Measurements from ENCODE around the gene RNF40. TPM values are rescaled to one million over a fixed set of nuclear protein-coding genes. Genes with fewer than 3 reads are reported as not detected.
"Not testable (repeated sequence)": the region's sequence is repeated elsewhere in the genome, so short reads cannot be mapped to it uniquely, and the experiment has no call there.

The RNF40 gene
- total and polyA plus RNA-seq, 4 experiments from 2014 or later: 16.6 to 109 (median 76.8) TPM

- ChIA-PET CTCF (ENCODE audit: partially characterized antibody) (interaction anchor here (0.7 to 2.8 kb wide), 16 partner anchors 8 to 128 kb away, joined by 3 to 42 read pairs (median 4); partner anchors contain the start of genes PHKG2 and ZNF629), POLR2A (ENCODE audit: partially characterized antibody) (interaction anchor here (0.7 to 4.2 kb wide), 17 partner anchors 8 to 693 kb away, joined by 3 to 30 read pairs (median 4); partner anchors contain the start of genes FUS, PHKG2, PRR14 and ZNF629)
- peaks cover 8 to 17% (median 12%) of the 10 kb centered on the region in 4 donors for H3K4me1 Mint-ChIP-seq
- no peaks in the 10 kb centered on the region for H3K36me3 ChIP-seq (ENCODE audit: insufficient read depth, low read length)
- DNase-seq: no peak
- H3K27ac ChIP-seq (ENCODE audit: low read depth, low read length): peak overlapping the region; percentile 57
- H3K4me3 Mint-ChIP-seq: peak overlapping the region; percentile 88 to 93 (median 89)
- peak overlapping the region; percentile 61 to 64 for H3K4me3 ChIP-seq (ENCODE audit: low read length in 2 of 2)
- intact Hi-C loops (cut with micrococcal nuclease): loop anchor here (1.0 to 5.0 kb wide), 8 partner anchors 9 to 157 kb away; partner anchors contain the start of genes CFAP119, FBRS, PHKG2 and RNF40
- H3K27ac Mint-ChIP-seq: peak overlapping the region; percentile 81 to 91 (median 90)
- no peaks in the 10 kb centered on the region for H3K36me3 Mint-ChIP-seq
- H3K4me1 ChIP-seq (ENCODE audit: insufficient read depth, low read length): peaks cover 13% of the 10 kb centered on the region
- no peaks in the 10 kb centered on the region for H3K27me3 ChIP-seq (ENCODE audit: insufficient read depth, low read length)
- no peaks in the 10 kb centered on the region for H3K9me3 Mint-ChIP-seq
- H3K27me3 Mint-ChIP-seq: no peaks in the 10 kb centered on the region
- no peaks in the 10 kb centered on the region for H3K9me3 ChIP-seq (ENCODE audit: control insufficient read depth in 1 of 2, low read length in 2 of 2)
Observed at GRCh38 chr16:30813821-30814189, 51.7 kb downstream of the RNF40 start.

GRCh38 chr16:30816769-30817168 lies 54.6 kb downstream of the RNF40 start:
- intact Hi-C loops (cut with micrococcal nuclease): no loop called here
- Histone ChIP-seq H3K36me3 (ENCODE audit: insufficient read depth, low read length) (no peaks in the 10 kb centered on the region), H3K4me1 (ENCODE audit: insufficient read depth, low read length) (peaks cover 13% of the 10 kb centered on the region), H3K27me3 (ENCODE audit: insufficient read depth, low read length) (no peaks in the 10 kb centered on the region), H3K4me3 (ENCODE audit: low read length in 2 of 2) (no peak overlapping the region), H3K27ac (ENCODE audit: low read depth, low read length) (no peak overlapping the region), H3K9me3 (ENCODE audit: control insufficient read depth in 1 of 2, low read length in 2 of 2) (no peaks in the 10 kb centered on the region)
- DNase-seq: no peak
- Mint-ChIP-seq H3K36me3 (no peaks in the 10 kb centered on the region), H3K27me3 (no peaks in the 10 kb centered on the region), H3K27ac (no peak overlapping the region), H3K4me1 (peaks cover 7 to 17% (median 11%) of the 10 kb centered on the region in 4 donors), H3K9me3 (no peaks in the 10 kb centered on the region), H3K4me3 (peak overlapping the region in 1 of 8 donors; percentile 28)
- CTCF ChIA-PET (ENCODE audit: partially characterized antibody): interaction anchor here (1.4 kb wide), 1 partner anchor 11 kb away, joined by 3 read pairs; no protein-coding TSS in a partner anchor
- POLR2A ChIA-PET (ENCODE audit: partially characterized antibody): no interaction called here

- Histone ChIP-seq H3K27me3 (ENCODE audit: insufficient read depth, low read length) (no peaks in the 10 kb centered on the region), H3K36me3 (ENCODE audit: insufficient read depth, low read length) (no peaks in the 10 kb centered on the region), H3K9me3 (ENCODE audit: control insufficient read depth in 1 of 2, low read length in 2 of 2) (no peaks in the 10 kb centered on the region), H3K27ac (ENCODE audit: low read depth, low read length) (no peak overlapping the region), H3K4me3 (ENCODE audit: low read length in 2 of 2) (no peak overlapping the region), H3K4me1 (ENCODE audit: insufficient read depth, low read length) (no peaks in the 10 kb centered on the region)
- Mint-ChIP-seq H3K4me3 (no peak overlapping the region), H3K4me1 (no peaks in the 10 kb centered on the region), H3K27me3 (peaks cover 2% of the 10 kb centered on the region in 2 donors), H3K27ac (no peak overlapping the region), H3K36me3 (no peaks in the 10 kb centered on the region), H3K9me3 (no peaks in the 10 kb centered on the region)
- DNase-seq: no peak
- ChIA-PET CTCF (ENCODE audit: partially characterized antibody) (no interaction called here), POLR2A (ENCODE audit: partially characterized antibody) (no interaction called here)
- intact Hi-C loops (cut with micrococcal nuclease): no loop called here
Observed at GRCh38 chr16:30820952-30821421, 58.9 kb downstream of the RNF40 start.

GRCh38 chr16:30821441-30821840 lies 59.3 kb downstream of the RNF40 start:
- H3K9me3 ChIP-seq (ENCODE audit: control insufficient read depth in 1 of 2, low read length in 2 of 2); H3K4me1 ChIP-seq (ENCODE audit: insufficient read depth, low read length); POLR2A ChIA-PET (ENCODE audit: partially characterized antibody); H3K4me3 Mint-ChIP-seq; H3K4me1 Mint-ChIP-seq; H3K36me3 Mint-ChIP-seq; intact Hi-C loops (cut with micrococcal nuclease); H3K27me3 Mint-ChIP-seq; H3K4me3 ChIP-seq (ENCODE audit: low read length in 2 of 2); DNase-seq; H3K27ac ChIP-seq (ENCODE audit: low read depth, low read length); H3K36me3 ChIP-seq (ENCODE audit: insufficient read depth, low read length); H3K27me3 ChIP-seq (ENCODE audit: insufficient read depth, low read length); CTCF ChIA-PET (ENCODE audit: partially characterized antibody); H3K9me3 Mint-ChIP-seq; H3K27ac Mint-ChIP-seq: not testable (repeated sequence)

GRCh38 chr16:30821891-30822290 lies 59.8 kb downstream of the RNF40 start:
- H3K36me3 ChIP-seq (ENCODE audit: insufficient read depth, low read length): no peaks in the 10 kb centered on the region
- H3K27me3 Mint-ChIP-seq: peaks cover 3 to 6% of the 10 kb centered on the region in 2 donors
- intact Hi-C loops (cut with micrococcal nuclease): no loop called here
- no peaks in the 10 kb centered on the region for H3K4me1 Mint-ChIP-seq
- H3K4me3 Mint-ChIP-seq: no peak overlapping the region
- no peak for DNase-seq
- POLR2A ChIA-PET (ENCODE audit: partially characterized antibody): no interaction called here
- no peaks in the 10 kb centered on the region for H3K9me3 Mint-ChIP-seq
- CTCF ChIA-PET (ENCODE audit: partially characterized antibody): no interaction called here
- H3K27ac ChIP-seq (ENCODE audit: low read depth, low read length): no peak overlapping the region
- H3K9me3 ChIP-seq (ENCODE audit: control insufficient read depth in 1 of 2, low read length in 2 of 2): no peaks in the 10 kb centered on the region
- no peaks in the 10 kb centered on the region for H3K36me3 Mint-ChIP-seq
- H3K4me3 ChIP-seq (ENCODE audit: low read length in 2 of 2): no peak overlapping the region
- H3K27me3 ChIP-seq (ENCODE audit: insufficient read depth, low read length): no peaks in the 10 kb centered on the region
- H3K27ac Mint-ChIP-seq: no peak overlapping the region
- H3K4me1 ChIP-seq (ENCODE audit: insufficient read depth, low read length): no peaks in the 10 kb centered on the region

Other genes starting within 250 kb of the RNF40 start
- 1 to 10 TPM; 5.8 to 6.1 TPM for gene ZNF768, start 235.8 kb upstream of the RNF40 start, total RNA-seq
- 1 to 10 TPM in 1 of 2 donors, under 1 TPM in 1; 0.69 to 1.7 TPM for gene ZNF768, start 235.8 kb upstream of the RNF40 start, polyA plus RNA-seq
- 10 to 100 TPM; 15.7 to 17.8 TPM for gene ZNF747, start 227.5 kb upstream of the RNF40 start, total RNA-seq
- 1 to 10 TPM; 7.8 to 8.8 TPM for gene ZNF747, start 227.5 kb upstream of the RNF40 start, polyA plus RNA-seq
- 10 to 100 TPM; 28.9 to 29.3 TPM for gene ZNF764, start 203.9 kb upstream of the RNF40 start, total RNA-seq
- gene ZNF764, start 203.9 kb upstream of the RNF40 start, polyA plus RNA-seq: 1 to 10 TPM; 4.2 to 8.8 TPM
- gene ZNF688, start 190.6 kb upstream of the RNF40 start, total RNA-seq: 10 to 100 TPM; 21.4 to 22.7 TPM
- gene ZNF688, start 190.6 kb upstream of the RNF40 start, polyA plus RNA-seq: 10 to 100 TPM; 31.7 to 33.8 TPM
- gene ZNF785, start 176.6 kb upstream of the RNF40 start, total RNA-seq: 10 to 100 TPM; 33.4 to 34.2 TPM
- 1 to 10 TPM; 1.7 to 3.4 TPM for gene ZNF785, start 176.6 kb upstream of the RNF40 start, polyA plus RNA-seq
- 10 to 100 TPM; 13.1 to 14.5 TPM for gene ZNF689, start 151.9 kb upstream of the RNF40 start, total RNA-seq
- gene ZNF689, start 151.9 kb upstream of the RNF40 start, polyA plus RNA-seq: 10 to 100 TPM; 11.9 to 13.5 TPM
- 100 to 1,000 TPM in 1 of 2 experiments, 10 to 100 TPM in 1; 92.0 to 100 TPM for gene PRR14, start 111.4 kb upstream of the RNF40 start, total RNA-seq
- 10 to 100 TPM in 1 of 2 donors, 1 to 10 TPM in 1; 8.7 to 25.9 TPM for gene PRR14, start 111.4 kb upstream of the RNF40 start, polyA plus RNA-seq
- gene FBRS, start 103.9 kb upstream of the RNF40 start, total RNA-seq: 100 to 1,000 TPM; 164 to 172 TPM
- gene FBRS, start 103.9 kb upstream of the RNF40 start, polyA plus RNA-seq: 1 to 10 TPM in 1 of 2 donors, under 1 TPM in 1; 0.70 to 7.9 TPM
- gene SRCAP, start 63.2 kb upstream of the RNF40 start, total RNA-seq: 100 to 1,000 TPM; 101 to 115 TPM
- gene SRCAP, start 63.2 kb upstream of the RNF40 start, polyA plus RNA-seq: 10 to 100 TPM in 1 of 2 donors, 1 to 10 TPM in 1; 1.2 to 35.4 TPM
- gene PHKG2, start 13.9 kb upstream of the RNF40 start, total RNA-seq: 10 to 100 TPM; 54.1 to 54.9 TPM
- 10 to 100 TPM; 42.0 to 63.5 TPM for gene PHKG2, start 13.9 kb upstream of the RNF40 start, polyA plus RNA-seq
- gene CFAP119, start 260 bp upstream of the RNF40 start, total RNA-seq: 1 to 10 TPM; 2.6 to 3.4 TPM
- under 1 TPM; 0.22 to 0.42 TPM for gene CFAP119, start 260 bp upstream of the RNF40 start, polyA plus RNA-seq
- gene ZNF629, start 24.9 kb downstream of the RNF40 start, total RNA-seq: 1 to 10 TPM; 4.7 to 5.4 TPM
- under 1 TPM; 0.07 to 0.94 TPM for gene ZNF629, start 24.9 kb downstream of the RNF40 start, polyA plus RNA-seq
- gene BCL7C, start 131.8 kb downstream of the RNF40 start, total RNA-seq: 10 to 100 TPM; 25.5 to 27.3 TPM
- 10 to 100 TPM; 45.4 to 53.1 TPM for gene BCL7C, start 131.8 kb downstream of the RNF40 start, polyA plus RNA-seq
- under 1 TPM; 0.19 to 0.26 TPM for gene CTF1, start 134.3 kb downstream of the RNF40 start, total RNA-seq
- not detected for gene CTF1, start 134.3 kb downstream of the RNF40 start, polyA plus RNA-seq
- gene FBXL19, start 161.2 kb downstream of the RNF40 start, total RNA-seq: 10 to 100 TPM; 15.6 to 15.8 TPM
- gene FBXL19, start 161.2 kb downstream of the RNF40 start, polyA plus RNA-seq: under 1 TPM in 1 of 2 donors, not detected in 1; 0.16 TPM
- 10 to 100 TPM; 19.3 to 22.0 TPM for gene ORAI3, start 186.7 kb downstream of the RNF40 start, total RNA-seq
- 10 to 100 TPM; 16.2 to 17.5 TPM for gene ORAI3, start 186.7 kb downstream of the RNF40 start, polyA plus RNA-seq
- gene SETD1A, start 195.4 kb downstream of the RNF40 start, total RNA-seq: 10 to 100 TPM; 32.1 to 33.2 TPM
- gene SETD1A, start 195.4 kb downstream of the RNF40 start, polyA plus RNA-seq: 1 to 10 TPM in 1 of 2 donors, not detected in 1; 5.6 TPM
- gene HSD3B7, start 222.9 kb downstream of the RNF40 start, total RNA-seq: 1 to 10 TPM; 3.6 to 4.3 TPM
- gene HSD3B7, start 222.9 kb downstream of the RNF40 start, polyA plus RNA-seq: 1 to 10 TPM in 1 of 2 donors, under 1 TPM in 1; 0.08 to 1.2 TPM
- 1 to 10 TPM; 1.5 to 2.4 TPM for gene STX1B, start 248.3 kb downstream of the RNF40 start, total RNA-seq
- gene STX1B, start 248.3 kb downstream of the RNF40 start, polyA plus RNA-seq: not detected

Data from CD4-positive, alpha-beta memory T cell (primary cell).